ENCODE results near the gene TBX3. TPM values are rescaled to one million over a fixed set of nuclear protein-coding genes. Genes with fewer than 3 reads are reported as not detected.

Gene TBX3
- total RNA-seq, 3 donors from 2014 or later, result 0.18 to 0.30 (median 0.24) TPM

DNA sequence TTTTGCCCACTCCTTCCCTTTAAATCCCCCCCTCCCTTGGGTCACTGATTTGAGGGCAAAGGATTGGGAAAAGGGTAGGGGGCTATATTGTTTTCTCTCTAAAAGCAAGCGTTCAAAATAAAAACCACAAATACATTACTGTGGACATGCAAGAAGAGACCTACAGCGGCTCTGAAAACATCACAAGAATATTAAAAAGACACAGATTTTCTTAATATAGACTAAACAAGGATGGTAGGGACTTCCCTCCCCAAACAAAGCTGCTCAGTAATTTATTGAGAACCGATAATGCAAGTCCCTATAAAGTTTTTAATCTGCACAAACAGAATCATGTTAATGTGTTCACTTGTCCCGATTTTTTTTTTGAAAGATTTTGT lies 12.9 kb downstream of the TBX3 start:
- Mint-ChIP-seq H3K4me3 (no peak overlapping the region), H3K4me1 (ENCODE audit: low read depth) (no peaks in the 10 kb centered on the region), H3K27me3 (ENCODE audit: low read depth) (peaks cover 76% of the 10 kb centered on the region), H3K9me3 (no peaks in the 10 kb centered on the region), H3K36me3 (ENCODE audit: insufficient read depth) (no peaks in the 10 kb centered on the region)
- ATAC-seq, result no peak
- DNase-seq, result no peak

DNA sequence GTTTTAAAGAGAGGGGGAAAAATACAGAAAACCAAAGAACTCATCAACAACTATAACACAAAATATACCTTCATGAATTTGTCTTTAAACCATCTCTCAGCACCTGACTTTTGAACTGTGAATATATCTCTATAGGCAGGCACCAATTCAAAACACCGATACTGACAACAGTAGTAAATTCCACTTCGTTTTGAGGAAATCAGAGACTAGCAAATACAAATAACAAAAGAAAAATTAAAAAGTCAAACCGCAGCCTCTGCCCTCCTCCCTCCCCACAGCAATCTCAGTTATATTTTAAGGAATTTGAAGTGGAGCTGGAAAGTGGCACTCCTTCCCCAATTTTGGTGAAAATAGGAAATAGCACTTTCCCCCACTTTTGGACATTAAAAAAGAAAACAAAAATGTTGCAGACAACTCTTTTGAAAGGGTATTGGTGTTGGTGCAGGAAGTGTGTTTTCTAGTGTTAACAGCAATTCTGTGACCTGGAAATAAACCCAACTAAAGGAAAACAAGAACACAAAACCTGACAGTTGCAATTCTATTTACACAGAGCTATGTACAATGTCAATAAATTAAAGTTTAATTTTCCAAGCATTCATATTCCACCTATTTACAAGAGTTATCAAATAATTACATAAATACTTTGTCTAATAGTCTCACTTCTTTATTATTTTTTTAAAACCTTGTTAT lies 13.5 kb downstream of the TBX3 start:
- H3K9me3 Mint-ChIP-seq, result no peaks in the 10 kb centered on the region
- DNase-seq, result no peak
- no peaks in the 10 kb centered on the region for H3K4me1 Mint-ChIP-seq (ENCODE audit: low read depth)

DNA sequence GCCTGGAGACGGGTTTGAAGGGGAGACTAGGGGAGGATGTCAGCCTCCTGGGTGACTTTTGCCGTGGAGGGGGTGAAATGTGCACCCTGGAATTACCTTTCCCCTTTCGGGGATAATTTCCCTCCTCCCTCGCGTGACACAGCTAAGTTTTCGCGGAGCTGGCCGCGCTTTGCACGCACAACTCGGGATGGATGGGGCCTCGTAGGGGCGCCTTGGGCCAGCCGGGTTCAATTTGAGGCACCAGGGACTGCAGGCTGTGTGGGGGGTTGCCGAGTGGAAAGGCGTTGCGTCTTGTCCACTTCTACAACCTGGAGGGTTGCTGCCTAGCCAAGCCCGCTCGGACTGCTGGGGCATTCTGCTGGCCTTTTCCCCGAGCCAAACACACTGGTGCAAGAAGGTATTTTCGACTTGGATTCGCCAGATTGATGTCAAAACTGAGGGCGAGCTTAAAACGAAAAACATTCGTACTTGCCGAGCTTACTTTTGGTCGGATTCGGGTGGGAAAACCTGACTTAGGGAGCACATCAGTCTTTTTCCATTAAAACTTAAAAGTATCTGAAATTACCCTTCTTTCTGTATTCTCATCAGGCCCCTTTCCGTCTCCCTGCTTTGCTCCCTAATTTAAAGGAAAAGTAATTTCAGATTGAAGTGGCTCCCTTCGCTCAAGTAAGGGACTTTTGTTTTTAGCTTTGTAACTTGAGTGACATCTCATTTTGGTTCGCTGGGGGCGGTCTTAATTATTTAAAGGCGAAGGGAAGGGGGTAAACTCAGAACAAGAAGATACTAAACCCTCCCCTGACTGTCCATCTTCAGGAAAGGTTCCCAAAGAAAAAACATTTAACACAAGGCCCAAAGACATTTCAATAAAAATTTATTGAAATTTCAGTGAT lies 14.3 kb downstream of the TBX3 start:
- Mint-ChIP-seq H3K9me3 (no peaks in the 10 kb centered on the region), H3K4me3 (no peak overlapping the region), H3K4me1 (ENCODE audit: low read depth) (no peaks in the 10 kb centered on the region), H3K36me3 (ENCODE audit: insufficient read depth) (no peaks in the 10 kb centered on the region), H3K27me3 (ENCODE audit: low read depth) (peaks cover 79% of the 10 kb centered on the region)
- no peak for DNase-seq
- ATAC-seq, result no peak

More for the DNA sequence above, 13.5 kb downstream of the TBX3 start:
- H3K36me3 Mint-ChIP-seq (ENCODE audit: insufficient read depth), result no peaks in the 10 kb centered on the region
- peaks cover 79% of the 10 kb centered on the region for H3K27me3 Mint-ChIP-seq (ENCODE audit: low read depth)
- ATAC-seq, result no peak
- no peak overlapping the region for H3K4me3 Mint-ChIP-seq

DNA sequence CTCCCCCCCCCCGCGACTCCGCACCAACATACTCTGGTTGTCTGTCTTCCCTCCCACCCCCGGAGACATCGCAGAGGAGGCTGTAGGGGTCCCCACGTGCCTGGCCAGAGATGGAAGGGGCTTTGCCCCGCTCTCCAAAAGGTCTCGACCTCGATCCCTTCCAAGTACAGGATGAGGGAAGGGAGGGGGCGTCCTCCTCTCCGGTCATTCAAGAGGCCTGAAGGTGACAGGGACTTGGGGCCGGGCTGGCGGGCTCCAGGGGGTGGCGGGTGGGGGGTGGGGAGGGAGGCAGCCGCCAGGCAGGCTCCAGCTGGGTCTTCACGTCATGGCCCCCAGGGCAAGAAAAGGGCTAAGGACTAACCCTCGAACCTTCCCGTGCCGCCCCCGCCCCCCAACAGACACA lies 15.1 kb downstream of the TBX3 start:
- no peaks in the 10 kb centered on the region for H3K4me1 Mint-ChIP-seq (ENCODE audit: low read depth)
- H3K27me3 Mint-ChIP-seq (ENCODE audit: low read depth), result peaks cover 82% of the 10 kb centered on the region

DNA sequence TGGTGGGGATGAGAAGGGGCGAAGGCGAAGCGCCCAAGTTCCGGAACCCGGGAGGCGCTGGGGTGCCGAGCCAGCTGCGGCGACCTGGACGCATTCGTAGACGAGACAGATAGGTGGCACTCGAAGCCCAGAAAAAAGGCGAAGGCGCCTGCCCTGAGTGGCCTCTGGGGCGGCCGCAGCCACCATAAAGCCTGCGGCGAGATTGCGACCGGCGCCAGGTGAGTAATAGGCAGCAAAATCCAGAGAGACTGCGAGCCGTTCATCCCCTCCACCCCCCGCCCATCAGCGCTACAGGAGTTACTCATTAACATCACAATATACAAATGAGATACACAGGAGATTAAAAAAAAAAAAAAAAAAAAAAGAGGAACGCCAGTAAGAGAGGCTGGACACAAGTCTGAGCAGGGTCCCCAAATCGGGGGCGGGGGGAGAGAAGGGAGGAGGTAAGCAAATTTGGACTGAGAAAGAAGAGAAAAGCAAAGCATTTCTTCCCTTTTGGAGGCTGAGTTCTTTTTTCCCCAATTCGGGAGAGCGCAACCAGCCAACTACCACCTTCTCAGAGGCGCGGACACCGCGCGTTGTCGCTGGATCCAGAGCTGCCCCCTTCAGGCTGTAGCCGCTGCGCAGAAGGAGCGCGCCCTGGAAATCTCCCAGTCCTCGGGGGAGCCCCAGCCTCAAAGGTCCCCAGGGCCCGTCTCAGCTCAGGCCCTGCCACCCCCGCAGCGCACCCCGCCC lies 15.7 kb downstream of the TBX3 start:
- Mint-ChIP-seq H3K9me3 (no peaks in the 10 kb centered on the region), H3K27me3 (ENCODE audit: low read depth) (peaks cover 82% of the 10 kb centered on the region), H3K4me3 (no peak overlapping the region), H3K36me3 (ENCODE audit: insufficient read depth) (no peaks in the 10 kb centered on the region), H3K4me1 (ENCODE audit: low read depth) (no peaks in the 10 kb centered on the region)
- ATAC-seq (no peak), DNase-seq (no peak)

More for the DNA sequence above, 15.1 kb downstream of the TBX3 start:
- H3K36me3 Mint-ChIP-seq (ENCODE audit: insufficient read depth), result no peaks in the 10 kb centered on the region
- no peaks in the 10 kb centered on the region for H3K9me3 Mint-ChIP-seq
- no peak for ATAC-seq
- no peak overlapping the region for H3K4me3 Mint-ChIP-seq
- no peak for DNase-seq

DNA sequence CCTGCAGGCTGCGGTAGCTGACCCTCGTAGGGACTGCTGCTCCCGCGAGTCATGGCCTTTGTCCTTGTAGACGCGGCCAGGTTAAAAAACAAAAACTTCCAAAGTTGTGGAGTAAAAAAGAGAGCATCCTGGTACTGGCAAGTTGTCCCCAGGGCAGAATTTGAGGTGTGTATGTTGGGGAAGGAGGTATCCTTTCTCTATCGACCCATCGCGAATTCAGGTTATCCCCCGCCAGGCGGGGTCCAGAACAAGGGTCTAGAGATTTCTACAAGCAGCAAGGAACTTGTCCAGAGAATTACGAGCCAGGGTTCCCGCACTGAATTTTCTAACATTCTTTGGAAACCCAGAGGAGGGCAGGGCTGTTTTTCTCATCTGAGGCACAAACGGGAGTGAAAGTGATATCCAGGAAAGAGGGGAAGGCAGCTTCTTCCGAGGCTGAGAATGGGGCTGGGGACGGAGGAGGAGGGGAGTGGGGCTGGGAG lies 16.3 kb downstream of the TBX3 start:
- H3K9me3 Mint-ChIP-seq, result no peaks in the 10 kb centered on the region
- no peak for DNase-seq
- H3K4me3 Mint-ChIP-seq, result no peak overlapping the region
- no peak for ATAC-seq
- H3K27me3 Mint-ChIP-seq (ENCODE audit: low read depth), result peaks cover 82% of the 10 kb centered on the region
- H3K4me1 Mint-ChIP-seq (ENCODE audit: low read depth), result peaks cover under 1% of the 10 kb centered on the region
- H3K36me3 Mint-ChIP-seq (ENCODE audit: insufficient read depth), result no peaks in the 10 kb centered on the region

DNA sequence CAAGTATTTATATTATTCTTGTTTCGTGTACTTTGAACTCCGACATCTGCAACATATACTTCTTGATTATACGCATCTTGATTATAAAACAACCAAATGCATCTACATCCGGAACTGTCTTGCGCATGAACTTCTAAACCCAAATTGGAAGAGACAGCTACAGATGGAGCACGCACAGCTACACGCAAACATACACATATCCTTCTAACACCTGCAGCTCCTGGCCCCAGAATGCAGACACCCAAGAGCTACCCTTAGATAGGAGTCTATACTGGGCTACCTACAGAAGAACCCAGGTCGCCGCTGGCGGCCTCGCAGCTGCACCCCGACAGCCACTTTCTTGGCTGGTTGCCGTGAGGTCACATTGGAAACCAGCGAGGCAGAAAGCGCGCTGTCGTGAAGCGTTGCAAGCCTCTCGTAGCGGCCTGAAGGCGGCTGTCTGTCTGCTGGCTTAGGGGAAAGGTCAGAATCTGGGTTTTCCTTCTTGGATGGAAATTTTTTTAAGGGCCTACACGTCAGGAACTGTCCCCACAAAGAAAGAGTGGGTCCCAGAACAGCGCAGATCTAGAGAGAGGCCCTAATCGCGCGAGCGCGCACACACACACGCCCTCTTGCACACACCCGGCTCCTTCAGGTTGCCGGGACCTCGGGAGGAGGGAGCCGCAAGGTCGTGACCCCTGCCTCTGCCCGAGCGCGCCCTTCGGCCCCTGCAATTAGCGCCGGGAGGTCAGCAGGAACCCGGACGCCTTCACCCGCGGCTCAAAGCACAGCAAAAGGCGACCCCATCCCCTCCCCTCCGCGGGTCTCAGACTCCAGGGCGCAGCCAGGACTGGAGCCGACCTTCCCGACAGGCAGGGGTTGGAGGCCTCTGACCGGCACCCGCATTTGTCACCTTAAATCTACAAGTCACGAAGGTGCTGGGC lies 17.0 kb downstream of the TBX3 start:
- DNase-seq (no peak), ATAC-seq (no peak)
- no peaks in the 10 kb centered on the region for H3K36me3 Mint-ChIP-seq (ENCODE audit: insufficient read depth)
- H3K9me3 Mint-ChIP-seq, result no peaks in the 10 kb centered on the region
- peaks cover 78% of the 10 kb centered on the region for H3K27me3 Mint-ChIP-seq (ENCODE audit: low read depth)
- H3K4me1 Mint-ChIP-seq (ENCODE audit: low read depth), result peaks cover 1% of the 10 kb centered on the region
- no peak overlapping the region for H3K4me3 Mint-ChIP-seq

DNA sequence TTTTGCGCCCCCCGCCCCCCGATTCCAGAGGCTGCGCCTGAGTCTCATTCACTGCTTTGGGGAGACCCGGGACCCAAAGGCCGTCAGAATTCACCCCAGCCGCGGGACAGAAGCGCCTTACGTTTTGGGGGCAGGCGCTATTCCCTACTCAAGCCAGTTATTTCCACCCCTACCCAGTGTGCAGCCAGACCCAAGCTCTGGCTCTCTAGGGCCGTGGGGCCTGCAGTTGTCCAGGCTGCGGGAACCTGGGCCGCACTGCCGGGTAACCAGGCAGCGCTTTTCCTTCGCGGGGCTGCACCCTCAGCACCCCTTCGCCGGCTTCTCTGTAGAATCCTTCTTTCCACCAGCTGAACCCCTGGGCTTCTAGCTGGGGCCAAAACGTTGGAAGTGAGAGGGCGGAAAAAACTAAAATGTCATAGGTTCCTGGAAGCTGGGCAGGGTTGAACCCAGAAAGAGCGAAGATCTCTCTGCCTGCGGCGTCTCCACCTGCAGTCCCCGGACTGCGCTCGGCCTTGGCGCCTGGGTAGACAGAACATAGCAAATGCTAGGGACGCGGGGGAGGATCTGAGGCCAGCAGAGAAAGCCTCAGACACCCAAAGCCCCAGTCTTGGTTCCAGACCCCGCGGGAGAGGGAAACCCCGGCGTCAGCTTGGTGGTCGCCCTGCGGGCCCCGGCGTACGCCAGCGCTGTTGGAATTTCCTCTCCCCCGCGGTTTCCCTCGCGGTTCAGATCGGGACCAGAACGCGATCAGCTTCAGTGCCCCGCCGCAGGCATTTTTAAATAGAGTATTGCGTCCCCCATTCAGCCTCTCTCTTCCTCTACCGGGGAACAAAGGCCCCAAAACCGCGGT lies 18.3 kb downstream of the TBX3 start:
- no peak for DNase-seq
- no peak for ATAC-seq
- H3K4me3 Mint-ChIP-seq, result no peak overlapping the region
- H3K4me1 Mint-ChIP-seq (ENCODE audit: low read depth), result peaks cover 1% of the 10 kb centered on the region
- H3K36me3 Mint-ChIP-seq (ENCODE audit: insufficient read depth), result no peaks in the 10 kb centered on the region
- H3K9me3 Mint-ChIP-seq, result no peaks in the 10 kb centered on the region
- peaks cover 72% of the 10 kb centered on the region for H3K27me3 Mint-ChIP-seq (ENCODE audit: low read depth)

DNA sequence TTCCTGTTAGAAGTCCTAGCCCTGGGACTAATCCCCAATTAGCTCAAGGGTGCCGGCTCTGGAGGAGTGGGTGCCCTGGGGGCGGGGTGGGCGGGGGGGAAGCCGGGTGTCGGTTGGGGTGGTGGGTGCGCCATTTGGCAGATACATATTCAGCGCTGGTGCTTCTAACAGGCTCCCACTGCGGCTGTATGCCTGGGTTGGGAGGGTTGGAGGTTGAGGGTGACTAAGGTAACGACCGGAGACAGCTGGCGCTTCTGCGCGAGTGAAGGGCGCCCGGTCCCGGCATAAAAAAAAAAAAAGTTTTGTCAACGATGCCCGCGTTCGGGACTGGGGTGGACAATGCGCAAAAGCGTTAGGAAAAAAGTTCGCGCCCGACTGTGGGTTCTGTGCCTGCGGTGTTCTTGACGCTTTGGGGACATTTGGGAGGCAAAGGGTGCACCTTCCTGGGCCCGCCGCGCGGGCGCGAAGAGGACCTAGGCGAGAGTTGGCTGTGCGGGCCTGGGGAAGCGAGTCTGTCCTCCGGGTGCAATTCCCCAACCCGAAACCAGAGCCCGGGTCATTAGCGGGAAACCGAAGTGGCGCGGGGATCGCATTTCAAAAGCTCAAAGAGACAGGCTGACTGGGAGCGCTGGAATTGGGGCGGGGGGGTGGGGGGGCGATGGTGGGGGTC lies 19.2 kb downstream of the TBX3 start:
- ATAC-seq (no peak), DNase-seq (no peak)
- Mint-ChIP-seq H3K4me1 (ENCODE audit: low read depth) (peaks cover 1% of the 10 kb centered on the region), H3K27me3 (ENCODE audit: low read depth) (peaks cover 64% of the 10 kb centered on the region), H3K9me3 (no peaks in the 10 kb centered on the region), H3K36me3 (ENCODE audit: insufficient read depth) (no peaks in the 10 kb centered on the region), H3K4me3 (no peak overlapping the region)

DNA sequence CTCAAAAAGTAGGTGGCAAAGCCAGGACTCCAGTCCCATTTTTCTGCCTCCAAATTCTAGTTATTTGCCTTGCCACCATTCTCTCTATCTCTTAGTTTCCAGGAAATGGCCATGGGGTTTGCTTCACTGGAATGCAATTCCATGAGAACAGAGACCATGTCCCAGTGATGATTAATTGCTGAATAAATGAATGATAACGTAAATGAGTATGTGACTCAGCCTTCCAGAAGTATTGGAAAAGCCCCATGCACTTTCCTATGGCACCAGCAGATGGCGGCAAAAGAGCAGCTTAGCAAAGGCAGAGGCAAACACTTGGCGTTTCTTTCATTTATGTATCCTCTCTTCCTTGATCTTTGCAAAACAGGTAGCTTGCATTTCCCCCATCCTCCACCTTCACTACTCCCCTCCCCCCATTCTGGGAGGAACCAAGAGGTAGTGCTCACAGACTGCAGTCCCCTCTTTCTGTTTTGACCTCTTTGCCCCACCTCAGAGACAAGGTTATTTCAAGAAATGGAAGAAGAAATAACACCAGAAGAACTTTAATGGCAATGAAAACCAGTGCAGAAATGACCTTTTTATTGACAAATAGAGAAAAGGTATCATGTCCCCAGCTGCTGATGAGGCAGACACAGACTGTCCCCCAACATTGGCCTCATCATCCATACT lies 21.3 kb downstream of the TBX3 start:
- Mint-ChIP-seq H3K4me3 (no peak overlapping the region), H3K27me3 (ENCODE audit: low read depth) (peaks cover 54% of the 10 kb centered on the region), H3K4me1 (ENCODE audit: low read depth) (peaks cover 1% of the 10 kb centered on the region), H3K36me3 (ENCODE audit: insufficient read depth) (no peaks in the 10 kb centered on the region), H3K9me3 (no peaks in the 10 kb centered on the region)
- peak; percentile 54 for DNase-seq
- no peak for ATAC-seq

DNA sequence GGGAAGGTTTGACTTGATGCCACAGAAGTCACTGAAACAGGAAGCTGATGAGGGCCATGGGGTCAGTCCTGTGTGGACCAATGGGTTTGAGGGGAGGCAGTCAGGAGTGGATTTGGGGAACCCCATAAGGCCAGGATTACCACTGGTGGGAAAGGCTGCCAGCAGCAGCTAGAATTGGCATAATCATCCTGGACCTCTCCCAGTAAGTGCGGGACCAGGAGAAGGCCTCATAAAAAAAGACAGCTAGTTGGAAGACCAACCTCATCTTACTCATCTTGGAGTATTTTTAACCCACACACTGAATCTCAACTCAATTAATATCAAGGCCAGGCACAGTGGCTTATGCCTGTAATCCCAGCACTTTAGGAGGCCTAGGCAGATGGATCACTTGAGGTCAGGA lies 22.7 kb downstream of the TBX3 start:
- ATAC-seq (no peak), DNase-seq (no peak)
- H3K27me3 Mint-ChIP-seq (ENCODE audit: low read depth), result peaks cover 44% of the 10 kb centered on the region
- H3K36me3 Mint-ChIP-seq (ENCODE audit: insufficient read depth), result no peaks in the 10 kb centered on the region
- H3K4me3 Mint-ChIP-seq, result no peak overlapping the region
- H3K4me1 Mint-ChIP-seq (ENCODE audit: low read depth), result peaks cover 1% of the 10 kb centered on the region
- H3K9me3 Mint-ChIP-seq, result no peaks in the 10 kb centered on the region

DNA sequence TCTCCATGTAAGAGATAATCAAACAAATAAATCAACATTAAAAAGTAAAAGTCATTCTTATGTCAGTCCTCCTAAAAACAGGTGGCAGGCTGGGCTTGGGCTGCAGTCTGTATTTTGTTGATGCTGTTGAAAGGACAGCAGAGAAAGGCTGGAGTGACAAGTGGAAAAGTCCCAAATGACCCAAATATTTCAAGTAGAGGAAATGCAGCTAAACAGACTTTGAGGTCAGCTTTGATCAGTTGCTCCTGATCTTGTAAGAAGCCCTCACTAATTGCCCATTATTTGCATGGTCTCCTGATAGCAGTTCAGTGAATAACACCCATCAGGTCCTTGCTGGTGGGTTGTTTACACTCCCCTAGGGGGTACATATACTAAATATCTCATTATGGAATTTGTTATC lies 24.9 kb downstream of the TBX3 start:
- Mint-ChIP-seq H3K4me3 (no peak overlapping the region), H3K27me3 (ENCODE audit: low read depth) (peaks cover 29% of the 10 kb centered on the region), H3K4me1 (ENCODE audit: low read depth) (peaks cover 1% of the 10 kb centered on the region), H3K9me3 (no peaks in the 10 kb centered on the region), H3K36me3 (ENCODE audit: insufficient read depth) (no peaks in the 10 kb centered on the region)
- DNase-seq, result no peak
- ATAC-seq, result no peak

Data from activated T-cell treated with anti-CD3 and anti-CD28 coated beads, Interleukin-2, amount 50 U/mL, for 4 hours (primary cell).